ENCODE results near the gene RNU1-2. TPM values are rescaled to one million over a fixed set of nuclear protein-coding genes. Genes with fewer than 3 reads are reported as not detected.

Gene RNU1-2
- total RNA-seq: under 0.01 TPM in 2 replicates

DNA sequence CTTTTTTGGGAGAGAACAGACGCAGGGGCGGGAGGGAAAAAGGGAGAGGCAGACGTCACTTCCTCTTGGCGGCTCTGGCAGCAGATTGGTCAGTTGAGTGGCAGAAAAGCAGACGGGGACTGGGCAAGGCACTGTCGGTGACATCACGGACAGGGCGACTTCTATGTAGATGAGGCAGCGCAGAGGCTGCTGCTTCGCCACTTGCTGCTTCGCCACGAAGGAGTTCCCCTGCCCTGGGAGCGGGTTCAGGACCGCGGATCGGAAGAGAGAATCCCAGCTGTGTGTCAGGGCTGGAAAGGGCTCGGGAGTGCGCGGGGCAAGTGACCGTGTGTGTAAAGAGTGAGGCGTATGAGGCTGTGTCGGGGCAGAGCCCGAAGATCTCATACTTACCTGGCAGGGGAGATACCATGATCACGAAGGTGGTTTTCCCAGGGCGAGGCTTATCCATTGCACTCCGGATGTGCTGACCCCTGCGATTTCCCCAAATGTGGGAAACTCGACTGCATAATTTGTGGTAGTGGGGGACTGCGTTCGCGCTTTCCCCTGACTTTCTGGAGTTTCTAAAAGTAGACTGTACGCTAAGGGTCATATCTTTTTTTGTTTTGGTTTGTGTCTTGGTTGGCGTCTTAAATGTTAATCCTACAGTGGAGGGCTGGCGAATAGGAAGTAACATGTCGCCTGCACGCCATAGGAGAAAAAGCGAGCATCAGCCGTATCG lies at the start of gene RNU1-2:
Gene RNU1-2, plus strand, starts transcription at position 383 of the 718 bp plus-strand sequence.

DNA sequence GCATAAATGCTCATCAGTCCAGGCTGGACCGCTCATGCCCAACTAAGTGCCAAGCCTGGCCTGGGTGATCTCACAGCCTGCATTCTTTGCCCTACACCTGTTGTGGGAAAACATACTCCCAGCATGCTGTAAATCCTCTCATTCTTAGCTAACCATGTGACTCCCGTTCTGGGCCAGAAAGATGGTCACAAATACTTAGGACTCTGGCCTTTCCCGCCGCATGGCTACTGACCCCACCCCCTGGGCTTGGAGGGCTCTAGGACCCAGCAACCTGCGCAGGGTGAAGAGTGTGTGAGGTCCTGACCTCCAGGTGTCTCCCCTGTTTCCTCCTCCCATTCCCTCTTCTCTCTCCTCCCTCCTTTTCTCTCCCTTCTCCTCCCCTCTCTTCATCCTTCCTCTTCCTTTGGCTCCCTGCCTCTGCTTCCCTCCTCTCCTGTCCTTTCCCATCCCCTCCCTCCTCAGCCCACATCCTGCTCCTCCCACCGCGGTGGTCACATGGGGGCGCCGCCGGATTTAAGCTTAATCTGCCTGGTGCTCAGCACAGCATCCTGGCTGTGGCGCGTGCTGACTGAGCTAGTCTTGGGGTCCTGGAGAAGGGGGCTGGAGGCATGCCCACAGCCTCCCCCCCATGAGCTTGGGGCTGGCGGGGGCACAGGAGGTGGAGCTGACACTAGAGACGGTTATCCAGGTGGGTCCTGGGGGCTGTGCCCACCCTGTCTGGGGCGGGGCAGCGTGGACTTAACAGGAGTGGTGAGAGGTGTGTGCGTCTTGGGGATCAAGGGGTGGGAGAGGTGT lies 25.8 kb downstream of the RNU1-2 start, which contains the start of gene CROCC:
Gene CROCC, plus strand, starts transcription at position 541 of the 795 bp plus-strand sequence. Its CDS starts 88 bp downstream, at position 629.

Small RNAs within 50 kb of the gene (small RNA-seq; reads per million reads assigned to genes)
- not detected for gene MIR3675
- not detected for gene RNU1-2
- not detected for gene RNU1-5P

Other genes starting within 250 kb of the RNU1-2 start
- under 0.01 TPM in 2 replicates for gene RNU1-3, start 229.0 kb upstream of the RNU1-2 start, total RNA-seq
- gene RNU1-4, start 155.5 kb upstream of the RNU1-2 start, total RNA-seq: under 0.01 TPM in 2 replicates
- gene CROCC, start 26.0 kb downstream of the RNU1-2 start, total RNA-seq: 11.9 and 12.4 TPM in 2 replicates
- gene MFAP2, start 84.6 kb downstream of the RNU1-2 start, total RNA-seq: 18.2 and 20.3 TPM in 2 replicates
- 17.6 and 23.8 TPM in 2 replicates for gene ATP13A2, start 115.9 kb downstream of the RNU1-2 start, total RNA-seq
- gene SDHB, start 158.1 kb downstream of the RNU1-2 start, total RNA-seq: 85.8 and 90.4 TPM in 2 replicates
- not detected in 2 replicates for gene PADI2, start 223.5 kb downstream of the RNU1-2 start, total RNA-seq

All from articular chondrocyte of knee joint (primary cell).